ENCODE data around the gene PDGFC. TPM values are rescaled to one million over a fixed set of nuclear protein-coding genes. Genes with fewer than 3 reads are reported as not detected.

PDGFC gene
- polyA plus RNA-seq, 3 donors, result 2.5 to 5.0 (median 4.9) TPM

DNA sequence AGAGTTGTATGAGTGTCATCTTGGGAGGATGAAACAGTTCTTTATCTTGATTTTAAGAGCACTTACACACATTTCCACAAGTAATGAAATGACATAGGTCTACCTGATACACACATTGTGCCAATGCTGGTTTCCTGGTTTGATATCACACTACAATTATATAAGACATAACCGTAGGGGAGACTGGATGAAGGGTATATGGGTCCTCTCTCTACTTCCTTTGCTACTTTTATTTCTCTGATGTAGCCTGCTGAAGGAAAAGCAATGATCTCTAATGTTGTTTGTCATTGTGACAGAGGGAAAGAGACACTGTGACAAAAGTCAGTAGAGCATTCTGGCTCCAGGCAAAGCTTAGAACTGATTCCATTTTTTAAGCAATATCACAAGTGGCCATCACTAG, 238.0 kb downstream of the PDGFC start:
- Histone ChIP-seq H2AFZ (ENCODE audit: insufficient read depth, low read depth, low read length, poor library complexity, severe bottlenecking) (no peak overlapping the region), H3K36me3 (replicated peaks in 1 of 2; ENCODE audit: control insufficient read depth in 1 of 2, insufficient read depth in 2 of 2, low read length in 2 of 2) (no peaks in the 10 kb centered on the region), H3K27me3 (ENCODE audit: control insufficient read depth in 2 of 2, insufficient read depth in 2 of 2, low read length in 2 of 2) (no peaks in the 10 kb centered on the region), H3K4me1 (ENCODE audit: control insufficient read depth in 1 of 2, insufficient read depth in 2 of 2, low read length in 2 of 2) (no peaks in the 10 kb centered on the region), H4K20me1 (ENCODE audit: insufficient read depth, low read length) (no peaks in the 10 kb centered on the region), H3K4me3 (replicated peaks in 1 of 3; ENCODE audit: low read depth in 2 of 3, low read length in 3 of 3) (no peak overlapping the region), H3K79me2 (ENCODE audit: insufficient read depth, low read length) (no peaks in the 10 kb centered on the region), H3K9me3 (replicated peaks in 1 of 2; ENCODE audit: control insufficient read depth in 1 of 2, insufficient read depth in 1 of 2, low read length in 2 of 2) (peaks cover 18 to 19% of the 10 kb centered on the region in 2 donors), H3K4me2 (replicated peaks; ENCODE audit: extremely low read depth, low read length, poor library complexity, severe bottlenecking) (no peak overlapping the region), H3K9ac (ENCODE audit: insufficient read depth, low read length, poor library complexity, severe bottlenecking) (no peak overlapping the region), H3K27ac (ENCODE audit: low read depth in 1 of 2, low read length in 2 of 2) (no peak overlapping the region)
- H3K27ac Mint-ChIP-seq, result no peak overlapping the region
- H3K4me1 Mint-ChIP-seq, result no peaks in the 10 kb centered on the region
- TF ChIP-seq CTCF (IDR thresholded peaks at IDR 0.05), result no peak
- H3K4me3 Mint-ChIP-seq, result no peak overlapping the region
- no peak for DNase-seq
- no peaks in the 10 kb centered on the region for H3K36me3 Mint-ChIP-seq
- H3K27me3 Mint-ChIP-seq (ENCODE audit: low read depth in 3 of 3), result peaks cover 0 to 1% (median 0%) of the 10 kb centered on the region in 3 donors
- whole genome bisulfite sequencing (ENCODE audit: insufficient coverage), result no CpG with 5 or more reads among the region's 1 CpG
- intact Hi-C loops (cut with micrococcal nuclease), result no loop called here
- peaks cover 14 to 37% (median 23%) of the 10 kb centered on the region in 7 donors for H3K9me3 Mint-ChIP-seq

- Histone ChIP-seq H2AFZ (ENCODE audit: insufficient read depth, low read depth, low read length, poor library complexity, severe bottlenecking) (no peak overlapping the region), H3K79me2 (ENCODE audit: insufficient read depth, low read length) (no peaks in the 10 kb centered on the region), H3K36me3 (replicated peaks in 1 of 2; ENCODE audit: control insufficient read depth in 1 of 2, insufficient read depth in 2 of 2, low read length in 2 of 2) (no peaks in the 10 kb centered on the region), H3K9me3 (replicated peaks in 1 of 2; ENCODE audit: control insufficient read depth in 1 of 2, insufficient read depth in 1 of 2, low read length in 2 of 2) (peaks cover 16 to 18% of the 10 kb centered on the region in 2 donors), H3K27ac (ENCODE audit: low read depth in 1 of 2, low read length in 2 of 2) (no peak overlapping the region), H3K4me1 (ENCODE audit: control insufficient read depth in 1 of 2, insufficient read depth in 2 of 2, low read length in 2 of 2) (no peaks in the 10 kb centered on the region), H3K27me3 (ENCODE audit: control insufficient read depth in 2 of 2, insufficient read depth in 2 of 2, low read length in 2 of 2) (no peaks in the 10 kb centered on the region), H3K4me2 (replicated peaks; ENCODE audit: extremely low read depth, low read length, poor library complexity, severe bottlenecking) (no peak overlapping the region), H3K4me3 (replicated peaks in 1 of 3; ENCODE audit: low read depth in 2 of 3, low read length in 3 of 3) (no peak overlapping the region), H3K9ac (ENCODE audit: insufficient read depth, low read length, poor library complexity, severe bottlenecking) (no peak overlapping the region), H4K20me1 (ENCODE audit: insufficient read depth, low read length) (no peaks in the 10 kb centered on the region)
- peaks cover 14 to 37% (median 23%) of the 10 kb centered on the region in 7 donors for H3K9me3 Mint-ChIP-seq
- H3K27ac Mint-ChIP-seq, result no peak overlapping the region
- TF ChIP-seq CTCF (IDR thresholded peaks at IDR 0.05), result no peak
- H3K36me3 Mint-ChIP-seq, result no peaks in the 10 kb centered on the region
- no peak for DNase-seq
- peaks cover 0 to 1% (median 0%) of the 10 kb centered on the region in 3 donors for H3K27me3 Mint-ChIP-seq (ENCODE audit: low read depth in 3 of 3)
- no peaks in the 10 kb centered on the region for H3K4me1 Mint-ChIP-seq
- H3K4me3 Mint-ChIP-seq, result no peak overlapping the region
- no CpG with 5 or more reads among the region's 6 CpGs for WGBS (ENCODE audit: insufficient coverage)
- intact Hi-C loops (cut with micrococcal nuclease), result no loop called here
Observed at GRCh38 chr4:156732634-156733033, 239.0 kb downstream of the PDGFC start.

All from CD14-positive monocyte (primary cell).